ENCODE measurements around the gene ERCC4. TPM values are rescaled to one million over a fixed set of nuclear protein-coding genes. Genes with fewer than 3 reads are reported as not detected.

The ERCC4 gene
- total RNA-seq, 1 donor from 2014 or later: 11.4 TPM

DNA sequence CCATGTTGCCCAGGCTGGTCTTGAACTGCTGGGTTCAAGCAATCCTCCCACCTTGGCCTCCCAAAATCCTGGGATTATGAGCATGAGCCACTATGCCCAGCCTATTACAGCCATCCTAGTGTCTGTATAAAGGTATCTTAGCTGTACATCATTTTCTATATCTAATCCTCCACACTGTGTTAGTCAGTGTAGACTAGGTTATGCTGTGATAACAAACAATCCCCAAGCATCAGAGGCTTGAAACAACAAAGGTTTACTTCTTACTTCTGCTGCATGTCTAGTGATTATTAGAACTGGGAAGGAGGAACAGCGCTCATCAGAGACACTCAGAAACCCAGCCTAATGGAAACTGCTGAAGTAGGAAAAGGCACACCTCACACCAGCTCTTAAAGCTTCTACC, 68.1 kb downstream of the ERCC4 start:
- H3K36me3 ChIP-seq: no peaks in the 10 kb centered on the region
- Mint-ChIP-seq H3K27me3 (ENCODE audit: insufficient read depth, low read depth) (no peaks in the 10 kb centered on the region), H3K36me3 (no peaks in the 10 kb centered on the region), H3K4me1 (peaks cover 8% of the 10 kb centered on the region), H3K27ac (no peak overlapping the region), H3K9me3 (no peaks in the 10 kb centered on the region), H3K4me3 (no peak overlapping the region)
- no peak overlapping the region for H3K9ac ChIP-seq
- H3K79me2 ChIP-seq (ENCODE audit: low read depth): no peaks in the 10 kb centered on the region
- no peaks in the 10 kb centered on the region for H3K9me3 ChIP-seq (ENCODE audit: low read depth)
- peaks cover 5% of the 10 kb centered on the region for H3F3A ChIP-seq (ENCODE audit: low read depth)
- H3K27me3 ChIP-seq: no peaks in the 10 kb centered on the region
- no peaks in the 10 kb centered on the region for H3K4me1 ChIP-seq
- DNase-seq (ENCODE audit: low spot score): no peak
- H2AFZ ChIP-seq (replicated peaks): no peak overlapping the region
- no peak overlapping the region for H3K4me3 ChIP-seq
- no peak overlapping the region for H3K4me2 ChIP-seq
- no peak for TF ChIP-seq CTCF (IDR thresholded peaks at IDR 0.05)
- H3K27ac ChIP-seq: no peak overlapping the region
- H4K20me1 ChIP-seq (ENCODE audit: low read depth): no peaks in the 10 kb centered on the region

DNA sequence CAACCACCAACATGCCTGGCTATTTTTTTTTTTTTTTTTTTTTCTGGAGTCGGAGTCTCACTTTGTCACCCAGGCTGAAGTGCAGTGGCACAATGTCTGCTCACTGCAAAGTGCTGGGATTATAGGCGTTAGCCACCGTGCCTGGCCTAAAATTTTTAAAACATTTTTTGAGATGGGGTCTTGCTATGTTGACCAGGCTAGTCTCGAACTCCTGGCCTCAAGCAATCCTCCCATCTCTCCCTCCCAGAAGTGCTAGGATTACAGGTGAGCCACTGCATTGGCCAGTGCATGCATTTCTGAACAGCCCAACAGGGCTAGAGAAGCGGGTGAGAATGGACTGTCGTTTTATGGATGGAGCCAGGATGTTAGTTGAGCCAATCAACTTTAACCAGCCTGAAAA, 72.4 kb downstream of the ERCC4 start:
- no peak overlapping the region for H3K27ac Mint-ChIP-seq
- Histone ChIP-seq H3K27me3 (no peaks in the 10 kb centered on the region), H3K4me1 (no peaks in the 10 kb centered on the region), H4K20me1 (ENCODE audit: low read depth) (no peaks in the 10 kb centered on the region), H2AFZ (replicated peaks) (no peak overlapping the region), H3K79me2 (ENCODE audit: low read depth) (no peaks in the 10 kb centered on the region), H3F3A (ENCODE audit: low read depth) (peaks cover 5% of the 10 kb centered on the region), H3K4me3 (no peak overlapping the region), H3K9ac (no peak overlapping the region), H3K27ac (no peak overlapping the region), H3K36me3 (no peaks in the 10 kb centered on the region), H3K9me3 (ENCODE audit: low read depth) (no peaks in the 10 kb centered on the region), H3K4me2 (no peak overlapping the region)
- DNase-seq (ENCODE audit: low spot score): no peak
- H3K36me3 Mint-ChIP-seq: peaks cover 2% of the 10 kb centered on the region
- H3K4me3 Mint-ChIP-seq: no peak overlapping the region
- no peaks in the 10 kb centered on the region for H3K4me1 Mint-ChIP-seq
- TF ChIP-seq EZH2phosphoT487 (IDR thresholded peaks at IDR 0.05) (no peak), CTCF (IDR thresholded peaks at IDR 0.05) (no peak), EZH2 (IDR thresholded peaks at IDR 0.05) (no peak)
- no peaks in the 10 kb centered on the region for H3K27me3 Mint-ChIP-seq (ENCODE audit: insufficient read depth, low read depth)
- no peaks in the 10 kb centered on the region for H3K9me3 Mint-ChIP-seq

DNA sequence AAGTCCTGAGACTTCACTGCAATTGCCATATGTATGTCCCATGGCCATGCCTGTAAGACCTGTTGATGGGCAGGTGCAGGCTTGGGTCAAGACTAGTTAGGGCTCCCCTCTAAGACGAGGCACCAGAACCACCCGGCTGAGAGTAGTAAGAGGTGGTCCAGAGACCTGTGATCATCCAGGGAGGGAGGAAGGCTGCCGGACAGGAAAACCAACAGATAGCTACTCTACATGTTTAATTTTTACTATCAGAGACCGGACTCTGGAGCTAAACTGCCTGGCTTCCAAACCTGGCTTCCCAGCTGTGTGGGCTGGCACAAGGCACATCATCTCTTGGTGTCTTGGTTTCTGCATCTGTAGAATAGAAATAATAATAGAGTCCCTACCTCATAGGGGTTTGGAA, 73.0 kb downstream of the ERCC4 start:
- H3K36me3 Mint-ChIP-seq: peaks cover 2% of the 10 kb centered on the region
- Histone ChIP-seq H3K27ac (no peak overlapping the region), H3F3A (ENCODE audit: low read depth) (peaks cover 5% of the 10 kb centered on the region), H3K4me1 (no peaks in the 10 kb centered on the region), H3K9ac (no peak overlapping the region), H3K27me3 (no peaks in the 10 kb centered on the region), H3K4me3 (no peak overlapping the region), H3K4me2 (no peak overlapping the region), H3K79me2 (ENCODE audit: low read depth) (no peaks in the 10 kb centered on the region), H3K36me3 (no peaks in the 10 kb centered on the region), H3K9me3 (ENCODE audit: low read depth) (no peaks in the 10 kb centered on the region), H4K20me1 (ENCODE audit: low read depth) (no peaks in the 10 kb centered on the region), H2AFZ (replicated peaks) (no peak overlapping the region)
- H3K27ac Mint-ChIP-seq: no peak overlapping the region
- H3K4me1 Mint-ChIP-seq: peaks cover 3% of the 10 kb centered on the region
- no peaks in the 10 kb centered on the region for H3K27me3 Mint-ChIP-seq (ENCODE audit: insufficient read depth, low read depth)
- TF ChIP-seq EZH2phosphoT487 (IDR thresholded peaks at IDR 0.05): no peak
- no peak for TF ChIP-seq CTCF (IDR thresholded peaks at IDR 0.05)
- no peak for DNase-seq (ENCODE audit: low spot score)
- H3K4me3 Mint-ChIP-seq: no peak overlapping the region
- H3K9me3 Mint-ChIP-seq: no peaks in the 10 kb centered on the region

Data from neural progenitor cell (in vitro differentiated cells).